Stomach smooth muscle (tissue), 2 donors: Measurements from ENCODE around the gene CEP83.
A peak's percentile ranks its signal among the peaks of the same experiment; 100 is the strongest.
"Not testable (repeated sequence)": the region's sequence is repeated elsewhere in the genome, so short reads cannot be mapped to it uniquely, and the experiment has no call there.

Experiments
- H3K27ac ChIP-seq: one replicate; pipeline ENCODE4 v1.7.0; 2013; ENCODE audit warnings: mild to moderate bottlenecking, low read length, inconsistent platforms
- H3K27me3 ChIP-seq, 2 donors: one replicate each; pipeline ENCODE4 v1.7.0; 2013; ENCODE audit warnings: low read length in 2 of 2; ENCODE audit not compliant: insufficient read depth in 2 of 2, control insufficient read depth in 1 of 2
- H3K36me3 ChIP-seq, 2 donors: one replicate each; pipeline ENCODE4 v1.7.0; 2013; ENCODE audit warnings: low read length in 2 of 2; ENCODE audit not compliant: control insufficient read depth in 2 of 2, insufficient read depth in 2 of 2
- H3K4me1 ChIP-seq: one replicate; pipeline ENCODE4 v1.7.0; 2013; ENCODE audit warnings: low read length; ENCODE audit not compliant: control insufficient read depth, insufficient read depth
- H3K4me3 ChIP-seq, 2 donors: one replicate each; pipeline ENCODE4 v1.7.0; 2013; ENCODE audit warnings: low read length in 2 of 2
- H3K9ac ChIP-seq, 2 donors: one replicate each; pipeline ENCODE4 v1.7.0; 2013; ENCODE audit warnings: low read length in 2 of 2, mild to moderate bottlenecking in 1 of 2
- H3K9me3 ChIP-seq, 2 donors: one replicate each; pipeline ENCODE4 v1.7.0; 2013; ENCODE audit warnings: low read length in 2 of 2; ENCODE audit not compliant: control insufficient read depth in 2 of 2
- donor health status: healthy.
- donor health status: Pancreatic carcinoma.

CEP83 gene

GRCh38 chr12:94433744-94434143 lies 25.9 kb downstream of the CEP83 start:
- Histone ChIP-seq H3K27ac (no peak overlapping the region), H3K4me1 (peaks cover 6% of the 10 kb centered on the region), H3K27me3 (no peaks in the 10 kb centered on the region), H3K36me3 (no peaks in the 10 kb centered on the region), H3K9ac (no peak overlapping the region), H3K4me3 (no peak overlapping the region), H3K9me3 (no peaks in the 10 kb centered on the region)

GRCh38 chr12:94430304-94430703 lies 29.4 kb downstream of the CEP83 start:
- Histone ChIP-seq H3K9me3 (no peaks in the 10 kb centered on the region), H3K36me3 (no peaks in the 10 kb centered on the region), H3K4me1 (peaks cover 2% of the 10 kb centered on the region), H3K4me3 (no peak overlapping the region), H3K27ac (no peak overlapping the region), H3K27me3 (no peaks in the 10 kb centered on the region), H3K9ac (no peak overlapping the region)

GRCh38 chr12:94429633-94430032 lies 30.0 kb downstream of the CEP83 start:
- Histone ChIP-seq H3K27me3 (no peaks in the 10 kb centered on the region), H3K9me3 (no peaks in the 10 kb centered on the region), H3K36me3 (no peaks in the 10 kb centered on the region), H3K27ac (no peak overlapping the region), H3K4me3 (no peak overlapping the region), H3K4me1 (peaks cover 2% of the 10 kb centered on the region), H3K9ac (no peak overlapping the region)

GRCh38 chr12:94429191-94429590 lies 30.5 kb downstream of the CEP83 start:
- Histone ChIP-seq H3K4me1 (peaks cover 2% of the 10 kb centered on the region), H3K9me3 (no peaks in the 10 kb centered on the region), H3K27me3 (no peaks in the 10 kb centered on the region), H3K9ac (no peak overlapping the region), H3K4me3 (no peak overlapping the region), H3K36me3 (no peaks in the 10 kb centered on the region), H3K27ac (no peak overlapping the region)

GRCh38 chr12:94427501-94428381 lies 31.9 kb downstream of the CEP83 start:
- no peaks in the 10 kb centered on the region for H3K27me3 ChIP-seq
- no peak overlapping the region for H3K27ac ChIP-seq
- peak overlapping the region; percentile 23 to 32 for H3K4me3 ChIP-seq
- H3K9ac ChIP-seq = no peak overlapping the region
- H3K9me3 ChIP-seq = peaks cover 0 to 2% of the 10 kb centered on the region in 2 donors
- H3K36me3 ChIP-seq = no peaks in the 10 kb centered on the region
- H3K4me1 ChIP-seq = peaks cover 2% of the 10 kb centered on the region

- Histone ChIP-seq H3K36me3 (no peaks in the 10 kb centered on the region), H3K9me3 (peaks cover 3 to 10% of the 10 kb centered on the region in 2 donors), H3K4me3 (no peak overlapping the region), H3K4me1 (peaks cover 2% of the 10 kb centered on the region), H3K9ac (no peak overlapping the region), H3K27me3 (no peaks in the 10 kb centered on the region), H3K27ac (no peak overlapping the region)
These were observed 33.6 kb downstream of the CEP83 start for GRCh38 chr12:94426049-94426448.

- not testable (repeated sequence) for H3K9me3 ChIP-seq, H3K36me3 ChIP-seq, H3K27ac ChIP-seq, H3K27me3 ChIP-seq, H3K9ac ChIP-seq, H3K4me1 ChIP-seq, H3K4me3 ChIP-seq
These were observed 34.8 kb downstream of the CEP83 start for GRCh38 chr12:94424830-94425229.

- no peaks in the 10 kb centered on the region for H3K36me3 ChIP-seq
- no peak overlapping the region for H3K4me3 ChIP-seq
- no peaks in the 10 kb centered on the region for H3K27me3 ChIP-seq
- H3K27ac ChIP-seq = no peak overlapping the region
- no peaks in the 10 kb centered on the region for H3K4me1 ChIP-seq
- H3K9ac ChIP-seq = no peak overlapping the region
- peaks cover 3 to 10% of the 10 kb centered on the region in 2 donors for H3K9me3 ChIP-seq
These were observed 37.6 kb downstream of the CEP83 start for GRCh38 chr12:94421868-94422740.

- Histone ChIP-seq H3K4me3 (no peak overlapping the region), H3K9me3 (peaks cover 3 to 10% of the 10 kb centered on the region in 2 donors), H3K9ac (no peak overlapping the region)
These were observed 41.1 kb downstream of the CEP83 start for GRCh38 chr12:94418517-94418916.

GRCh38 chr12:94416613-94417012 lies 43.1 kb downstream of the CEP83 start:
- H3K4me3 ChIP-seq = no peak overlapping the region
- H3K9ac ChIP-seq = no peak overlapping the region
- H3K27me3 ChIP-seq = no peaks in the 10 kb centered on the region
- no peaks in the 10 kb centered on the region for H3K9me3 ChIP-seq
- no peaks in the 10 kb centered on the region for H3K36me3 ChIP-seq
- no peak overlapping the region for H3K27ac ChIP-seq
- H3K4me1 ChIP-seq = no peaks in the 10 kb centered on the region

More at GRCh38 chr12:94418517-94418916, 41.1 kb downstream of the CEP83 start:
- Histone ChIP-seq H3K36me3 (no peaks in the 10 kb centered on the region), H3K4me1 (no peaks in the 10 kb centered on the region), H3K27ac (no peak overlapping the region), H3K27me3 (no peaks in the 10 kb centered on the region)
